ENCODE data around the gene FER.

Gene FER

DNA sequence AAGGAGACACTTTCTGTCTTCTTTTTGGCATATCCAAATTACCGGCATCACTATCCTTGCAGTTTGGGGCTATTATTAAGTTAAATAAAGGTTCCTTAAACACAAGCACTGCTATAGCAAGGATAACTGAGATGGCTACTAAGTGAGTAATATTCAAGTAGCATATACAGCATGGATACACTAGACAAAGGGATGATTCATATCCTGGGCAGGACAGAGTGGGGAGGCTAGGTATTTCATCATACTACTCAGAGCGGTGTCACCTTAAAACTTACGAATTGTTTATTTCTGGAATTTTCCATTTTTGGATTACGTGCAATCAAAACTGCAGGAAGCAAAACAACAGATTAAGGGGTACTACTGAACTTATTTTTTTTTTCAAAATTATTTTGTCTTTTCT is 54.1 kb downstream of the FER start:
- H3K79me1 ChIP-seq (ENCODE audit: low read length) = peaks cover 2% of the 10 kb centered on the region
- H2BK15ac ChIP-seq (replicated peaks; ENCODE audit: low read depth) = no peak overlapping the region
- H4K5ac ChIP-seq (ENCODE audit: low read length) = no peak overlapping the region
- H3K18ac ChIP-seq (ENCODE audit: low read length) = no peak overlapping the region
- no peak overlapping the region for H3K27ac ChIP-seq (ENCODE audit: low read depth, low read length)
- DNase-seq = no peak
- H4K8ac ChIP-seq (ENCODE audit: low read depth, low read length) = no peak overlapping the region
- peaks cover 2% of the 10 kb centered on the region for H3K4me1 ChIP-seq (ENCODE audit: control insufficient read depth, low read depth, low read length)
- no peak overlapping the region for H3K23ac ChIP-seq (ENCODE audit: low read length)
- no CpG with 5 or more reads among the region's 4 CpGs for WGBS (ENCODE audit: extremely low coverage, insufficient coverage, low lambda C conversion rate)
- H3K27me3 ChIP-seq (ENCODE audit: insufficient read depth, low read length, poor library complexity) = no peaks in the 10 kb centered on the region
- H2BK5ac ChIP-seq (ENCODE audit: low read length) = no peak overlapping the region
- no peak overlapping the region for H3K9ac ChIP-seq (ENCODE audit: low read length)
- H3K4ac ChIP-seq (ENCODE audit: low read depth, low read length) = no peak overlapping the region
- H3K4me3 ChIP-seq (ENCODE audit: low read length) = no peak overlapping the region
- H3K36me3 ChIP-seq (ENCODE audit: control insufficient read depth, insufficient read depth, low read length) = no peaks in the 10 kb centered on the region
- H3K79me2 ChIP-seq (ENCODE audit: control insufficient read depth, insufficient read depth, low read length) = no peaks in the 10 kb centered on the region
- H3K56ac ChIP-seq (ENCODE audit: low read length) = no peak overlapping the region
- no peak overlapping the region for H2AK5ac ChIP-seq (ENCODE audit: low read length)
- no peak overlapping the region for H3K4me2 ChIP-seq (ENCODE audit: low read length)
- no peak overlapping the region for H2BK120ac ChIP-seq (ENCODE audit: low read depth, low read length)

DNA sequence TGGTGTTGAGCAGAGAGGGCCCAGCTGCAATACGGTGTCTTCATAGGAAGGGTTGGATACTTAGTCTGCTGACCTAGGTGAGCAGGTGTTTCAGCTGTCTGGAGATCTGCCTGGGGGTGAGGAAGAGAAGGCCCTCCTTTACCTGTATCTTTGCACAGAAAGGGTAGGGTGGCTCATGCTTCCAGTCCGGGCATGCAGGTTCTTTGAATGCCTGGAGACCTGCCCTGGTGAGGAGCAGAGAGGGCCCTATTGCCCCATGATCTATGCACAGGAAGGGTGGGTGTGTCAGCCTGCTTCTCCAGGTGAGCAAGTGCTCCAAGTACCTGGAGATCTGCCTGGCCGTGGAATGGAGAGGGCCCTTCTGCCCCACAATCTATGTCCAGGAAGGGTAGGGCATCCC is 63.0 kb downstream of the FER start:
- Histone ChIP-seq H3K56ac (ENCODE audit: low read length) (no peak overlapping the region), H3K4me1 (ENCODE audit: control insufficient read depth, low read depth, low read length) (no peaks in the 10 kb centered on the region), H3K79me1 (ENCODE audit: low read length) (peaks cover 6% of the 10 kb centered on the region), H2AK5ac (ENCODE audit: low read length) (no peak overlapping the region), H3K36me3 (ENCODE audit: control insufficient read depth, insufficient read depth, low read length) (no peaks in the 10 kb centered on the region), H3K4me3 (ENCODE audit: low read length) (no peak overlapping the region), H3K9ac (ENCODE audit: low read length) (no peak overlapping the region), H4K8ac (ENCODE audit: low read depth, low read length) (no peak overlapping the region), H3K27ac (ENCODE audit: low read depth, low read length) (no peak overlapping the region), H4K5ac (ENCODE audit: low read length) (no peak overlapping the region), H3K4ac (ENCODE audit: low read depth, low read length) (no peak overlapping the region), H3K27me3 (ENCODE audit: insufficient read depth, low read length, poor library complexity) (no peaks in the 10 kb centered on the region), H3K23ac (ENCODE audit: low read length) (no peak overlapping the region), H3K79me2 (ENCODE audit: control insufficient read depth, insufficient read depth, low read length) (no peaks in the 10 kb centered on the region), H2BK5ac (ENCODE audit: low read length) (no peak overlapping the region), H3K18ac (ENCODE audit: low read length) (no peak overlapping the region), H2BK120ac (ENCODE audit: low read depth, low read length) (no peak overlapping the region), H2BK15ac (replicated peaks; ENCODE audit: low read depth) (no peak overlapping the region), H3K4me2 (ENCODE audit: low read length) (no peak overlapping the region)
- DNase-seq = no peak
- WGBS (ENCODE audit: extremely low coverage, insufficient coverage, low lambda C conversion rate) = no CpG with 5 or more reads among the region's 3 CpGs

DNA sequence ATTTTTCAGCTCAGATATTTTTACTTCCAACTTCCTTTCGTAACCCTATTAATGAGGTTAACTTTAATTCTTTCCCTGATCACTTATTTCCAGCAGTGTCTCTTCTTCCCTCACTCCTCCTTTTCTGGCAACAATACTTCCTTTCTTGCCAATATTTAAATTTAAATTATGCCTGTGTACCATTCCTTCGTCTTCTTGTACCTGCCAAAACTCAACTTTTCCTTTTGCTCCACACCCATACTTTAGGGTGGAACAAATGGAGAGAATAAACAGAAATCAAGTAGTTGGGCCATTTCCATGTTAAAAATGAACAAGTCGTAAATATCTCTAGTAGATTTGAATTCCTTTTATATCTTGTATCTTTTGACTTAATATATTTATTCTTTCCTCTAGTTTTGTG is 66.0 kb downstream of the FER start:
- Histone ChIP-seq H2BK120ac (ENCODE audit: low read depth, low read length) (no peak overlapping the region), H3K27me3 (ENCODE audit: insufficient read depth, low read length, poor library complexity) (no peaks in the 10 kb centered on the region), H3K56ac (ENCODE audit: low read length) (no peak overlapping the region), H2AK5ac (ENCODE audit: low read length) (no peak overlapping the region), H3K27ac (ENCODE audit: low read depth, low read length) (no peak overlapping the region), H3K36me3 (ENCODE audit: control insufficient read depth, insufficient read depth, low read length) (no peaks in the 10 kb centered on the region), H3K4me1 (ENCODE audit: control insufficient read depth, low read depth, low read length) (no peaks in the 10 kb centered on the region), H4K5ac (ENCODE audit: low read length) (no peak overlapping the region), H2BK15ac (replicated peaks; ENCODE audit: low read depth) (no peak overlapping the region), H2BK5ac (ENCODE audit: low read length) (no peak overlapping the region), H3K9ac (ENCODE audit: low read length) (no peak overlapping the region), H3K4me3 (ENCODE audit: low read length) (no peak overlapping the region), H3K4ac (ENCODE audit: low read depth, low read length) (no peak overlapping the region), H3K79me1 (ENCODE audit: low read length) (peaks cover 6% of the 10 kb centered on the region), H4K8ac (ENCODE audit: low read depth, low read length) (no peak overlapping the region), H3K4me2 (ENCODE audit: low read length) (no peak overlapping the region), H3K18ac (ENCODE audit: low read length) (no peak overlapping the region), H3K23ac (ENCODE audit: low read length) (no peak overlapping the region), H3K79me2 (ENCODE audit: control insufficient read depth, insufficient read depth, low read length) (no peaks in the 10 kb centered on the region)
- no CpG with 5 or more reads among the region's 3 CpGs for WGBS (ENCODE audit: extremely low coverage, insufficient coverage, low lambda C conversion rate)
- no peak for DNase-seq

DNA sequence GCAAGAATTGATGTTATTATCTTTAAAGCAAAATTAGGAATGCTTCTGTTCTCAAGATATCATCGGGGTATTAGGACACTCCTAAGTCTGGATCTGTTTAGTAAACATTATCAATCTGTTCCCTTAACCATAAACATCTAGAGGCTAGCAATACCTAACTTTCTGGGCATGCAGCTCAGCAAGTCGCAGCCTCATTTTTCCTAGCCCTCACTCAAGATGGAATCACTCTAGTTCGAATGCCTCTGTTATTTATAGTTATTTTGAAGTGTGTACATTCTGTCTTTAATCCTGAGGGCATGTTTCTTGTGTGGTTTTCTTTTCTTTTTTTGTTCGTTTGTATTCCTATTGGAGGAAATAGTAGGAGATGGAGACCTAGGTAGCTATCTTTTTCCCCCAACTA is 66.9 kb downstream of the FER start:
- no peak overlapping the region for H3K4me2 ChIP-seq (ENCODE audit: low read length)
- H3K27ac ChIP-seq (ENCODE audit: low read depth, low read length) = no peak overlapping the region
- H3K23ac ChIP-seq (ENCODE audit: low read length) = no peak overlapping the region
- H4K5ac ChIP-seq (ENCODE audit: low read length) = no peak overlapping the region
- peaks cover 6% of the 10 kb centered on the region for H3K79me1 ChIP-seq (ENCODE audit: low read length)
- no peaks in the 10 kb centered on the region for H3K4me1 ChIP-seq (ENCODE audit: control insufficient read depth, low read depth, low read length)
- H3K18ac ChIP-seq (ENCODE audit: low read length) = no peak overlapping the region
- no peaks in the 10 kb centered on the region for H3K36me3 ChIP-seq (ENCODE audit: control insufficient read depth, insufficient read depth, low read length)
- H4K8ac ChIP-seq (ENCODE audit: low read depth, low read length) = no peak overlapping the region
- H3K9ac ChIP-seq (ENCODE audit: low read length) = no peak overlapping the region
- no peak overlapping the region for H3K4ac ChIP-seq (ENCODE audit: low read depth, low read length)
- no peak overlapping the region for H2BK5ac ChIP-seq (ENCODE audit: low read length)
- no peak overlapping the region for H3K4me3 ChIP-seq (ENCODE audit: low read length)
- no CpG with 5 or more reads among the region's 4 CpGs for WGBS (ENCODE audit: extremely low coverage, insufficient coverage, low lambda C conversion rate)
- H3K27me3 ChIP-seq (ENCODE audit: insufficient read depth, low read length, poor library complexity) = no peaks in the 10 kb centered on the region
- H2AK5ac ChIP-seq (ENCODE audit: low read length) = no peak overlapping the region
- no peak for DNase-seq
- H2BK120ac ChIP-seq (ENCODE audit: low read depth, low read length) = no peak overlapping the region
- no peak overlapping the region for H3K56ac ChIP-seq (ENCODE audit: low read length)
- H2BK15ac ChIP-seq (replicated peaks; ENCODE audit: low read depth) = no peak overlapping the region
- no peaks in the 10 kb centered on the region for H3K79me2 ChIP-seq (ENCODE audit: control insufficient read depth, insufficient read depth, low read length)

DNA sequence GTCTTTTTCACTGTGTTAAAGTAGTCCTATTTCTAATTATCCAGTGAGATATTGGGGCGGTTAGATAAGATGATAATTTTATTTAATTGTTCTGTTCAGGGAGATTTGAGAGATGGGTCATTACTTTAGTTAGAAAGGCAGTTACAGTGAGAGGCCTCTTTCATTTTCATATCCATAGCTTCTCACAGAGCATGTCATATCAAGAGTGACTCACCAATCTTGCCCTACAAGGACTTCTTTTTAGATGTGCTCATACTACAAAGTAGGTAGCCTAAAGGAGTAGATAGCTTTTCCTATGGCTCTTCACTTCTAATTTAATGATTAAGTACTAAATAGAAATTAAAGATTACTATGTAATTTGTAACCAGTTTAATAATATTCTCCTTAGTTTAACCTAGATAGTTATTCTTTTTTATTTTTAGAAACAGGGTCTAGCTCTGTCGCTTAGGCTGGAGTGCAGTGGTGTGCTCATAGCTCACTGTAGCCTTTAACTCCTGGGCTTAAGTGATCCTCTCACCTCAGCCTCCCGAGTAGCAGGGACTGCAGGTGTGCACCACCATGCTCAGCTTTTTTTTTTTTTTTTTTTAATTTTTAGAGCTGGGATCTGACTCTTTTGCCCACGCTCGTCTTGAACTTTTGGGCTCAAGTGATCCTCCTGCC is 71.0 kb downstream of the FER start:
- no peak for DNase-seq
- H3K27me3 ChIP-seq (ENCODE audit: insufficient read depth, low read length, poor library complexity) = no peaks in the 10 kb centered on the region

DNA sequence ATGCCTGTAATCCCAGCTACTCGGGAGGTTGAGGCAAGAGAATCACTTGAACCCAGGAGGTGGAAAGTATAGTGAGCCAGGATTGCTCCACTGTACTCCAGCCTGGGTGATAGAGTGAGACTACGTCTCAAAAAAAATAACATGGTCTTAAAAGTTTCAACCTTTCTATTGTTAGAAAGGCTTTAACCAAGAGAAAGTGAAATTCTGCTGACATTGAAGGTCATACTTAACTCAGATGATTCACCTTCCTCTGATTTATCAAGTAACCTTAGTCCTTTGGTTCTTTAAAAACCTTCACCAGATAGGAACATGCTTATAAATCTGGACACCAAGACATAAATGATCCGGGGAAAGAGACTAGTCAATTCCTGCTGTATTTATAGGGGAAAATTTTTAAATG is 73.3 kb downstream of the FER start:
- Histone ChIP-seq H4K5ac (ENCODE audit: low read length) (no peak overlapping the region), H3K18ac (ENCODE audit: low read length) (no peak overlapping the region), H3K36me3 (ENCODE audit: control insufficient read depth, insufficient read depth, low read length) (no peaks in the 10 kb centered on the region), H2AK5ac (ENCODE audit: low read length) (no peak overlapping the region), H3K27me3 (ENCODE audit: insufficient read depth, low read length, poor library complexity) (no peaks in the 10 kb centered on the region), H3K4me1 (ENCODE audit: control insufficient read depth, low read depth, low read length) (no peaks in the 10 kb centered on the region), H4K8ac (ENCODE audit: low read depth, low read length) (no peak overlapping the region), H3K79me2 (ENCODE audit: control insufficient read depth, insufficient read depth, low read length) (no peaks in the 10 kb centered on the region), H2BK5ac (ENCODE audit: low read length) (no peak overlapping the region), H2BK15ac (replicated peaks; ENCODE audit: low read depth) (no peak overlapping the region), H3K4me3 (ENCODE audit: low read length) (no peak overlapping the region), H2BK120ac (ENCODE audit: low read depth, low read length) (no peak overlapping the region), H3K9ac (ENCODE audit: low read length) (no peak overlapping the region), H3K56ac (ENCODE audit: low read length) (no peak overlapping the region), H3K27ac (ENCODE audit: low read depth, low read length) (no peak overlapping the region), H3K23ac (ENCODE audit: low read length) (no peak overlapping the region), H3K79me1 (ENCODE audit: low read length) (no peaks in the 10 kb centered on the region), H3K4ac (ENCODE audit: low read depth, low read length) (no peak overlapping the region), H3K4me2 (ENCODE audit: low read length) (no peak overlapping the region)
- no CpG with 5 or more reads among the region's 3 CpGs for WGBS (ENCODE audit: extremely low coverage, insufficient coverage, low lambda C conversion rate)
- no peak for DNase-seq

More for the DNA sequence above, 71.0 kb downstream of the FER start:
- Histone ChIP-seq H3K79me2 (ENCODE audit: control insufficient read depth, insufficient read depth, low read length) (no peaks in the 10 kb centered on the region), H4K5ac (ENCODE audit: low read length) (no peak overlapping the region), H4K8ac (ENCODE audit: low read depth, low read length) (no peak overlapping the region), H2BK5ac (ENCODE audit: low read length) (no peak overlapping the region), H3K4me3 (ENCODE audit: low read length) (no peak overlapping the region), H3K27ac (ENCODE audit: low read depth, low read length) (no peak overlapping the region), H3K4ac (ENCODE audit: low read depth, low read length) (no peak overlapping the region), H3K18ac (ENCODE audit: low read length) (no peak overlapping the region), H2BK15ac (replicated peaks; ENCODE audit: low read depth) (no peak overlapping the region), H3K56ac (ENCODE audit: low read length) (no peak overlapping the region), H3K4me2 (ENCODE audit: low read length) (no peak overlapping the region), H2BK120ac (ENCODE audit: low read depth, low read length) (no peak overlapping the region), H3K36me3 (ENCODE audit: control insufficient read depth, insufficient read depth, low read length) (no peaks in the 10 kb centered on the region), H3K23ac (ENCODE audit: low read length) (no peak overlapping the region), H3K4me1 (ENCODE audit: control insufficient read depth, low read depth, low read length) (no peaks in the 10 kb centered on the region), H2AK5ac (ENCODE audit: low read length) (no peak overlapping the region), H3K9ac (ENCODE audit: low read length) (no peak overlapping the region), H3K79me1 (ENCODE audit: low read length) (no peaks in the 10 kb centered on the region)
- WGBS (ENCODE audit: extremely low coverage, insufficient coverage, low lambda C conversion rate) = 100% methylated on average over 1 of the region's 5 CpGs

Data from mesendoderm (in vitro differentiated cells).